Fibroblast of skin of left biceps (primary cell): ENCODE data around the gene CCPG1.

Experiments
- DNase-seq, 2 experiments: peaks; one replicate each; pipeline ENCODE4 v3.0.0-alpha.2; 2013; ENCODE audit warnings: low read depth in 2 of 2

CCPG1 gene

GRCh38 chr15:55318588-55319494 lies 89.3 kb downstream of the CCPG1 start, which contains the start of the genes PIGB and PIGBOS1:
PIGB (plus strand) TSS chr15:55319222; CDS start chr15:55319251, 29 bp downstream.
PIGBOS1 (minus strand) TSS chr15:55319123; CDS start chr15:55317792, 1,331 bp downstream.
- peak; percentile 67 to 70 for DNase-seq
